GM12892 (cell line): ENCODE data around the gene TEKT3.

Experiments used
- POLR2A ChIP-seq: IDR thresholded peaks from 2 replicates; pipeline ENCODE4 v1.6.1; 2011; ENCODE audit warnings: low read depth, low read length, control low read depth
- POLR2AphosphoS5 ChIP-seq: IDR thresholded peaks from 2 replicates; pipeline ENCODE4 v1.6.1; 2011; ENCODE audit warnings: low read depth, low read length, control low read depth
- TAF1 ChIP-seq: IDR thresholded peaks from 2 replicates; pipeline ENCODE4 v1.6.1; 2011; ENCODE audit warnings: low read depth, mild to moderate bottlenecking, control low read depth, low read length, borderline replicate concordance

DNA sequence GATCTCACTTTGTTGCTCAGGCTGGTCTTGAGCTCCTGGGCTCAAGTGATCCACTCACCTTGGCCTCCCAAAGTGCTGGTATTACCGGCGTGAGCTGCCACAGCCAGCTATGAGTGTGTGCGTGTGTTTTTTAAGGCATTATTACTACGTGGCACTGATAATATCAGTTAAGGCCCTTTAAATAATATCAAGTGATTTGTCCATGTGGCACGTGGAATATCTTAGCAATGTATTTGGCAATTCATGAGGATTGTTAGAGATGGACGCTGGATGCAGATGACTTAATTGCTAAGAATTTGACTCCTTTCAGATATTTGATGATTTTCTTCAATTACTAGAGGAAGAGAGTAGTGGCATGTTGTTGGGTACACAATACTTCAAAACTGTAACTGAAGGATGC is 50.8 kb downstream of the TEKT3 start:
- TF ChIP-seq POLR2AphosphoS5 (no peak), POLR2A (no peak), TAF1 (no peak)
